HL-60 (cell line): ENCODE measurements around the gene CD151.

Source experiments
- DNase-seq, 2 experiments: peaks; one replicate each; pipeline ENCODE4 v3.0.0-alpha.2; 2010 to 2020; ENCODE audit warnings: low read depth in 1 of 2, low spot score in 1 of 2
- H3K27ac ChIP-seq: fragments of 250-450 bp; sonication (Bioruptor Pico); replicated peaks from 2 replicates; pipeline ENCODE4 v1.5.1; 2020; ENCODE audit warnings: mild to moderate bottlenecking, moderate library complexity
- H3K27me3 ChIP-seq: fragments of 250-450 bp; sonication (Bioruptor Pico); 2 replicates; pipeline ENCODE4 v1.5.1; 2021; ENCODE audit warnings: mild to moderate bottlenecking, moderate library complexity; ENCODE audit not compliant: insufficient read depth, poor library complexity, severe bottlenecking
- H3K4me3 ChIP-seq: replicated peaks from 2 replicates; pipeline ENCODE4 v1.5.1; 2011; ENCODE audit warnings: mild to moderate bottlenecking, control low read depth, low read length; ENCODE audit not compliant: insufficient read depth
- GABPA ChIP-seq: IDR thresholded peaks from 2 replicates; pipeline ENCODE4 v1.6.1; 2012; ENCODE audit warnings: low read depth
- POLR2AphosphoS5 ChIP-seq: IDR thresholded peaks from 2 replicates; pipeline ENCODE4 v1.6.1; 2012; ENCODE audit warnings: low read depth
- SPI1 ChIP-seq: IDR thresholded peaks from 2 replicates; pipeline ENCODE4 v1.6.1; 2012; ENCODE audit warnings: low read depth, mild to moderate bottlenecking, borderline replicate concordance
- TF ChIP-seq, protein P1 (sequence below): IDR thresholded peaks from one replicate; pipeline ENCODE4 v1.5.1; 2011; ENCODE audit warnings: low read length, control low read depth, inconsistent platforms; ENCODE audit not compliant: insufficient read depth
- TF ChIP-seq, protein P2 (sequence below): IDR thresholded peaks from 2 replicates; pipeline ENCODE4 v1.6.1; 2012; ENCODE audit warnings: low read depth; ENCODE audit not compliant: insufficient replicate concordance

The CD151 gene

DNA sequence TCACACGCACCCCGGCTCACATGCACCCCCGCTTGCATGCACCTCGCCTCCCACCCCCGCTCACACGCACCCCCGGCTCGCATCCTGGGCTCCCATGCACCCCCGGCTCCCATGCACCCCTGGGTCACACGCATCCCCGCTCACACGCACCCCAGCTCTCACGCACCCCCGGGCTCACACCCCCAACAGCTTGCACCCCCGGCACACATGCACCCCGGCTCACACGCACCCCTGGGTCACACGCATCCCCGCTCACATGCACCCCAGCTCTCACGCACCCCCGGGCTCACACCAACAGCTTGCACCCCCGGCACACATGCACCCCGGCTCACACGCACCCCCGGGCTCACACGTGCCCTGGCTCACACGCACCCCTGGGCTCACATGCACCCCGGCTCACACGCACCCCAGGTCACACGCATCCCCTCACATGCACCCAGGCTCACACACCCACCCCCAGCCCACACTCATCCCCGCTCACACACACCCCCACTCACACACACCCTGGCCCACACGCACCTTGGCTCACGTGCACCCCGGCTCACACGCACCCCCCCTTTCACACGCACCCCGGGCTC, 26.1 kb downstream of the CD151 start:
- peaks cover 2% of the 10 kb centered on the region for H3K27me3 ChIP-seq
- no peak for TF ChIP-seq POLR2AphosphoS5
- TF ChIP-seq GABPA: no peak
- TF ChIP-seq, protein P1, sequence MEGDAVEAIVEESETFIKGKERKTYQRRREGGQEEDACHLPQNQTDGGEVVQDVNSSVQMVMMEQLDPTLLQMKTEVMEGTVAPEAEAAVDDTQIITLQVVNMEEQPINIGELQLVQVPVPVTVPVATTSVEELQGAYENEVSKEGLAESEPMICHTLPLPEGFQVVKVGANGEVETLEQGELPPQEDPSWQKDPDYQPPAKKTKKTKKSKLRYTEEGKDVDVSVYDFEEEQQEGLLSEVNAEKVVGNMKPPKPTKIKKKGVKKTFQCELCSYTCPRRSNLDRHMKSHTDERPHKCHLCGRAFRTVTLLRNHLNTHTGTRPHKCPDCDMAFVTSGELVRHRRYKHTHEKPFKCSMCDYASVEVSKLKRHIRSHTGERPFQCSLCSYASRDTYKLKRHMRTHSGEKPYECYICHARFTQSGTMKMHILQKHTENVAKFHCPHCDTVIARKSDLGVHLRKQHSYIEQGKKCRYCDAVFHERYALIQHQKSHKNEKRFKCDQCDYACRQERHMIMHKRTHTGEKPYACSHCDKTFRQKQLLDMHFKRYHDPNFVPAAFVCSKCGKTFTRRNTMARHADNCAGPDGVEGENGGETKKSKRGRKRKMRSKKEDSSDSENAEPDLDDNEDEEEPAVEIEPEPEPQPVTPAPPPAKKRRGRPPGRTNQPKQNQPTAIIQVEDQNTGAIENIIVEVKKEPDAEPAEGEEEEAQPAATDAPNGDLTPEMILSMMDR: no peak
- TF ChIP-seq SPI1: no peak
- TF ChIP-seq, protein P2, sequence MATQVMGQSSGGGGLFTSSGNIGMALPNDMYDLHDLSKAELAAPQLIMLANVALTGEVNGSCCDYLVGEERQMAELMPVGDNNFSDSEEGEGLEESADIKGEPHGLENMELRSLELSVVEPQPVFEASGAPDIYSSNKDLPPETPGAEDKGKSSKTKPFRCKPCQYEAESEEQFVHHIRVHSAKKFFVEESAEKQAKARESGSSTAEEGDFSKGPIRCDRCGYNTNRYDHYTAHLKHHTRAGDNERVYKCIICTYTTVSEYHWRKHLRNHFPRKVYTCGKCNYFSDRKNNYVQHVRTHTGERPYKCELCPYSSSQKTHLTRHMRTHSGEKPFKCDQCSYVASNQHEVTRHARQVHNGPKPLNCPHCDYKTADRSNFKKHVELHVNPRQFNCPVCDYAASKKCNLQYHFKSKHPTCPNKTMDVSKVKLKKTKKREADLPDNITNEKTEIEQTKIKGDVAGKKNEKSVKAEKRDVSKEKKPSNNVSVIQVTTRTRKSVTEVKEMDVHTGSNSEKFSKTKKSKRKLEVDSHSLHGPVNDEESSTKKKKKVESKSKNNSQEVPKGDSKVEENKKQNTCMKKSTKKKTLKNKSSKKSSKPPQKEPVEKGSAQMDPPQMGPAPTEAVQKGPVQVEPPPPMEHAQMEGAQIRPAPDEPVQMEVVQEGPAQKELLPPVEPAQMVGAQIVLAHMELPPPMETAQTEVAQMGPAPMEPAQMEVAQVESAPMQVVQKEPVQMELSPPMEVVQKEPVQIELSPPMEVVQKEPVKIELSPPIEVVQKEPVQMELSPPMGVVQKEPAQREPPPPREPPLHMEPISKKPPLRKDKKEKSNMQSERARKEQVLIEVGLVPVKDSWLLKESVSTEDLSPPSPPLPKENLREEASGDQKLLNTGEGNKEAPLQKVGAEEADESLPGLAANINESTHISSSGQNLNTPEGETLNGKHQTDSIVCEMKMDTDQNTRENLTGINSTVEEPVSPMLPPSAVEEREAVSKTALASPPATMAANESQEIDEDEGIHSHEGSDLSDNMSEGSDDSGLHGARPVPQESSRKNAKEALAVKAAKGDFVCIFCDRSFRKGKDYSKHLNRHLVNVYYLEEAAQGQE: no peak
- no peak overlapping the region for H3K27ac ChIP-seq
- no peak overlapping the region for H3K4me3 ChIP-seq
- no peak for DNase-seq

DNA sequence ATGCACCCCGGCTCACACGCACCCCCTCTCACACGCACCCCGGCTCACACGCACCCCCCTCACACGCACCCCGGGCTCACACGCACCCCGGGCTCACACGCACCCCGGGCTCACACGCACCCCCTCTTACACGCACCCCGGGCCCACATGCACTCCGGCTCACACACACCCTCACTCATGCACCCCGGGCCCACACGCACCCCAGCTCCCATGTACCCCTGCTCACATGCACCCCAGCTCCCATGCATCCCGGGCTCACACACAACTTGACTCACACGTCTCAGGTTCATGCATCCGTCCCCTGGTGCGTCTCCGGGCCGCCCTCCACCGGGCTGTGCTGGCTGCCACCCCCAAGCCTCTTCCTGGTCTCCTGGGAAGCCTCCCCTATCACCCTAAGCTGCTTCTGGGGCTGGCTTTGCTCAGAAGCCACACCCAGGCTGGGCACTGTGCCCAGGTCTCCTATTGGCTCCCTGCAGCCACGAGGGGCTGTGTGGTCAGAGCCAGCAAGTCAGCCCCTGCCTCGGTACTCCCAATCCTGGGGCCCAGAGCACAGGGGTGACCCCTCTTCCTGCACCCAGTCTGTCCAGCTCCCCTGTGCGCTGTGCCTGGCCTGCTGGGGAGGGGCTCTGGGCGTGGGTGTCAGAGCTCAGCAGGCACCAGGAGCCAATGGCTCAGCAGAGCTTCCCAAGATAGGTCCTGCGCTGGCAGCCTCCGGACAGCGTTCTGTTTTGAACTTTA, 26.8 kb downstream of the CD151 start:
- TF ChIP-seq, protein P2: no peak
- Histone ChIP-seq H3K4me3 (no peak overlapping the region), H3K27ac (no peak overlapping the region), H3K27me3 (peaks cover 2% of the 10 kb centered on the region)
- no peak for DNase-seq

DNA sequence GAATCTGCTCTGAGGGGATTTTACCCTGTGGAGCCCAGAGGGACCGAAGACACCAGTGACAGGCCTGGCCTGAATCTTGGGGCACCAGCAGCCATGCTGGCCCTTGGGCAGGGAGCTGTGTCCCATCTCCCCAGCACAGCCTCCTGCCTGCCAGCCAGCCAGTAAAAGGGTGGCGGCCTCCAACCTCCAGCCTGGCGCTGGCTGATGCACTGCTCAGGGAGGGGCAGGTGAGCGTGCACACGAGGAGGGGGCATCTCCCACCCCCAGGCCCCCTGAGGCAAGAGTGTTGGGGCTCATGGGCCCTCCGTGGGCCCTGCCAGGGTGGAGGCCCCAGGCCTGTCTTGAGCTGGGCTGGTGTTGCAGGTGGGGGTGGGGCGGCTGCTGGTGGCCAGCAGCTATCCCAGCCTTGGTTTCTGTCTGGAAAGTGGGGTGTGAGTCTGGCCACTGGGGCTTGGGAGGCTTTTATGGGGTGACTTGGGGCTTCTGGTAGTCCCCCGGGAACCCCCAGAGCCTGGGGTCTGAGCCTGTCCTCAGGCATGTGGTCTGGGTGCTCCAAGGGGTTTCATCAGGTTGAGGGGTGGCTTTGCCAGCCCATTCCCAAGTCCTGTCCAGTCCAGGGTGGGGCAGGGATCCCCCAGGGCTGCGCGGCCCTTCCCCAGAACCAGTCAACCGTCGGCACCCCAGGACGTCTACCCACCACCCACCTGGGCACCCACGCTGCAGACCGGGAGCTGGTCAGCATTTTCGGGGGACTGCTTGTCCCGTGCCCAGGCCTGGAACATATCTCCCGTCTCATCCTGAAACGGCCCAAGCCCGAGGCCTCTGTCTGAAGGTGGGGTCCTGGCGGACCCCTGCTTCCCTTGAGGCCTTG, 27.7 kb downstream of the CD151 start:
- no peak for DNase-seq
- Histone ChIP-seq H3K27me3 (peaks cover 2% of the 10 kb centered on the region), H3K4me3 (no peak overlapping the region), H3K27ac (no peak overlapping the region)
- TF ChIP-seq POLR2AphosphoS5 (no peak), SPI1 (no peak), GABPA (no peak)
- TF ChIP-seq, protein P1: no peak
- TF ChIP-seq, protein P2: no peak
